Left cardiac atrium (tissue), 4 donors: ENCODE data around the gene CD96. TPM values are rescaled to one million over a fixed set of nuclear protein-coding genes. Genes with fewer than 3 reads are reported as not detected.

Experiments used
- ATAC-seq, 2 donors: fragments of 200-7000 bp; cut with Tn5 transposase; one replicate each; pipeline ENCODE4 v1.9.1; 2020; ENCODE audit warnings: mild to moderate bottlenecking in 2 of 2, moderate library complexity in 2 of 2
- DNase-seq: peaks from one replicate; pipeline ENCODE4 v3.0.0-alpha.2; 2020
- intact Hi-C, 2 donors: fragments of 100-400 bp; cut with DNase I; formaldehyde crosslinking; loops; one replicate each; pipeline versions ENCODE4 v1.14.1 to v1.15.1; 2022 to 2023
- total RNA-seq, 2 donors: library from RNA; stranded (reverse); fragmentation: NEBNext Ultra II Directional; extraction: Animal tissue kit (Norgen Biotek cat#: 25700); gene quantifications; one replicate each; pipeline ENCODE4 v1.2.1, GENCODE V29; 2021
- donor health status: DM: no; HTN: yes; CAD: no.
- donor health status: DM: no; HTN: yes; CAD: no; lungs with severe emphysema.
- donor health status: DM: yes; HTN: yes; CAD: no.
- donor health status: Dilated cardiomyopathy.

The CD96 gene
- total RNA-seq, 2 donors from 2014 or later, result 1.6 to 2.9 TPM

- ATAC-seq (peak; percentile 65 to 87), DNase-seq (no peak)
- intact Hi-C loops, result no loop called here
Measured at GRCh38 chr3:111692593-111693552, 150.9 kb downstream of the CD96 start.

GRCh38 chr3:111694471-111694870, 152.5 kb downstream of the CD96 start:
- ATAC-seq (peak in 1 of 2 donors; percentile 28), DNase-seq (no peak)
- intact Hi-C loops, result no loop called here

- intact Hi-C loops, result no loop called here
- peak in 1 of 2 donors; percentile 44 for ATAC-seq
- no peak for DNase-seq
Measured at GRCh38 chr3:111695636-111696117, 153.7 kb downstream of the CD96 start.

- no peak for DNase-seq
- intact Hi-C loops, result no loop called here
- ATAC-seq, result no peak
Measured at GRCh38 chr3:111700054-111700453, 158.1 kb downstream of the CD96 start.

- no peak for ATAC-seq
- DNase-seq, result no peak
- intact Hi-C loops, result no loop called here
Measured at GRCh38 chr3:111701292-111701906, 159.4 kb downstream of the CD96 start.

Other genes starting within 250 kb of the CD96 start
- not detected for gene ZBED2, start 53.1 kb downstream of the CD96 start, total RNA-seq
- under 1 TPM; 0.32 to 0.60 TPM for gene PLCXD2, start 132.5 kb downstream of the CD96 start, total RNA-seq